Adrenal gland (tissue), 5 donors: ENCODE results near the gene RABL6.

Experiments used
- POLR2A ChIP-seq, 2 donors: fragments of 450-650 bp; IDR thresholded peaks; one replicate each; pipeline ENCODE4 v1.6.1; 2017; ENCODE audit warnings: antibody characterized with exemption in 2 of 2, mild to moderate bottlenecking in 2 of 2, moderate library complexity in 1 of 2
- TF ChIP-seq, protein P1 (sequence below), 6 experiments: fragments of 450-650 bp in 4 of 6; fragments of 200-600 bp in 2 of 6; sonication (generic) in 1 of 6; IDR thresholded peaks; 1 replicate in 5 of 6; 2 replicates in 1 of 6; pipeline versions ENCODE4 v1.5.1 to v1.8.0; 2016 to 2021; ENCODE audit warnings: antibody characterized with exemption in 6 of 6, mild to moderate bottlenecking in 2 of 6, moderate library complexity in 1 of 6
- donor health status: DM: no; HTN: no; CAD: no.

DNA sequence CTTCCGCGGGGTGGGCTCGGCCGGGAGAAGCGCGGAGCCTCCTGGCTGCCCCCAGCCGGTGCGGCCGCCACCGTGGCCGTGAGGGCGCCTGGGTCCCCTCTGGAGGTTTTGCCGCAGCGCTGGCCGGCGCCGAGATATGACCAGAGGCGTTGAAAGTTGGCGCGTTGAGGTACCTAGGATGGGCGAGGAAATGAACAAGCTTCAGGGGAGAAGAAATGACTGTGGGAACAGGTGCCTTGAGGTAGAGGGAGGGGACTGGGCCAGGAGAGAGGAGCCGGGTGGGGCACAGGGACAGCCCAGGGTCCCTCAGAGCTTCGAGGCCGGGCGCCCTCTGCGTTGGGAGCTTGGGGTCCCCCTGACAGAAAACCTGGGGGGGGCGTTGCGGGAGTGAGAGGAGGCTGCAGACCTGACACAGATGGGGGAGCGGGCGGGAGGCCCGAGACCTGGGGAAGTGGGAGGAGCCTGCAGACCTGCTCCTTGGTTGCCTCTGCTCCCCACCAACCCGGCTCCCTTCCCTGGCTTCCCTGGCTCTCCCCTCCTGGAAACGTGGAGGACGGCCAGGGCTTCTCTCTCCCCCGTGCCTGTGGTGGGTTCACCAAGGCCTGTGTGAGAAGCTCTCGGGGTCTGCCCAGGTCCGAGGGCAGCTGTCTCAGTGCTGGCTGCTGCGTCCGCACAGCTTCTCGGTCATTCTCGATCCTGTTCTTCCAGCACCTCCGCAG is 14.2 kb downstream of the RABL6 start:
- TF ChIP-seq, protein P1, sequence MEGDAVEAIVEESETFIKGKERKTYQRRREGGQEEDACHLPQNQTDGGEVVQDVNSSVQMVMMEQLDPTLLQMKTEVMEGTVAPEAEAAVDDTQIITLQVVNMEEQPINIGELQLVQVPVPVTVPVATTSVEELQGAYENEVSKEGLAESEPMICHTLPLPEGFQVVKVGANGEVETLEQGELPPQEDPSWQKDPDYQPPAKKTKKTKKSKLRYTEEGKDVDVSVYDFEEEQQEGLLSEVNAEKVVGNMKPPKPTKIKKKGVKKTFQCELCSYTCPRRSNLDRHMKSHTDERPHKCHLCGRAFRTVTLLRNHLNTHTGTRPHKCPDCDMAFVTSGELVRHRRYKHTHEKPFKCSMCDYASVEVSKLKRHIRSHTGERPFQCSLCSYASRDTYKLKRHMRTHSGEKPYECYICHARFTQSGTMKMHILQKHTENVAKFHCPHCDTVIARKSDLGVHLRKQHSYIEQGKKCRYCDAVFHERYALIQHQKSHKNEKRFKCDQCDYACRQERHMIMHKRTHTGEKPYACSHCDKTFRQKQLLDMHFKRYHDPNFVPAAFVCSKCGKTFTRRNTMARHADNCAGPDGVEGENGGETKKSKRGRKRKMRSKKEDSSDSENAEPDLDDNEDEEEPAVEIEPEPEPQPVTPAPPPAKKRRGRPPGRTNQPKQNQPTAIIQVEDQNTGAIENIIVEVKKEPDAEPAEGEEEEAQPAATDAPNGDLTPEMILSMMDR (IDR thresholded peaks at IDR 0.05) = no peak
- TF ChIP-seq POLR2A (IDR thresholded peaks at IDR 0.05) = no peak
